Measurements from ENCODE around the gene NXPH4. TPM values are rescaled to one million over a fixed set of nuclear protein-coding genes. Genes with fewer than 3 reads are reported as not detected.

NXPH4 gene
- total RNA-seq (2021), result 20.3 and 20.6 TPM in 2 replicates
- percentile 29 among the genes with signal in this experiment for Bru-seq, nascent RNA
- BruChase-seq, experiment 1, labeled RNA remaining after a 2-hour chase, result percentile 30 among the genes with signal in this experiment
- percentile 49 among the genes with signal in this experiment for BruChase-seq, experiment 2, labeled RNA remaining after a 6-hour chase
- long read RNA-seq, transcript NXPH4-201 (2 exons, 1,804 nt), result major isoform, 11 of 16 reads
- long read RNA-seq, partial matches to known transcripts, result 0 of 16 reads
- long read RNA-seq, other reads (novel, unspliced or antisense), result 5 of 16 reads

DNA sequence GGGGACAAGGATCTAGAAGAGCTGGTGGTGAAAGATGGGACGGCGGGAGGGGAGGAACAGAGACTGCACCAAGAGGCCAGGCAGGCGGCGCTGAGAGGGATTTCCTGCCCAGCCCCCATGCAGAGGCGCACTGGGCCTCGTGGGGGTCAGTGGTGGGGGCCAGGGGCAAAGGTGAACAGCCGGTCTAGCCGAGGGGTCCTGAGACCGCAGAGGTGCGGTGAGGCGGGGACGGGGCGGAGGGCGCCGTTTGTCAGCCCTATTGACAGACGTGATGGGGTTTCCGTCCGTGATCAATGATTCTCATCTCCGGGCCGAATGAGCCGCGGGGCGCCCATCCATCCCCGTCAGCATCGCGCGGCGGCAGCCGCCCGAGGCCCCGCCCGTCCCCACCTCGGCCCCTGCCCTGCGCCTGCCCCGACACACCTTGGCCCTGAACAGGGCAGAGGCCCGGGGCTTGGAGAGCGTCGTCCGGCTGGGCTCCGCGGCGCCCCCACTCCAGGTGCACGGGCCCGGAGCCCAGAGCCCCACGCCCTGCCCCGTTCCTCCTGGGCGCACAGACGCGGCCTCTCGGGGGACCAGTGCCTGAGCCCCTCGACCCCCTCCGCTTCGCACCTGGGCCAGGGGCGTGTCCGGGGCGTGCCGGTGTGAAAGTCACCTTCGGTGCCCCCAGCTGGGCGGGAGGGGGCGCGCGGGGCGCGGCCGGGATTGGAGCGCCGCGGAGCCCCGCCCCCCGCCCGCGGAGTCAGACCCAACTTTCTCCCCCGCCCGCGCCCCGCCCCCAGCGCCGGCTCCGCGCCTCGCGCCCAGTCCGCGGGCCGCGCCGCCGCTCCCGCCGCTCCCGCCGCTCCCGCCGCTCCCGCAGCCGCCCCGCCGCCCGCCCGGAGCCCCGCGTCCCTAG, at the start of gene NXPH4:
Gene NXPH4 (plus strand): TSS at position 781 of the 898 bp plus-strand sequence. CDS start 176 bp downstream, outside the sequence.
- Histone ChIP-seq H2AFZ (peak within 1 kb of the TSS; percentile 77), H3K27ac (no peak within 1 kb of the TSS), H3K27me3 (ENCODE audit: insufficient read depth, low read depth) (no peaks in the 10 kb centered on the region), H3K36me3 (ENCODE audit: low read depth) (no peaks in the 10 kb centered on the region), H3K9me2 (ENCODE audit: insufficient read depth) (no peaks in the 10 kb centered on the region), H3K9me3 (ENCODE audit: insufficient read depth, low read depth) (no peaks in the 10 kb centered on the region), H3K79me2 (ENCODE audit: low read depth) (no peaks in the 10 kb centered on the region), H3F3A (ENCODE audit: insufficient read depth, low read depth) (peaks cover 20% of the 10 kb centered on the region), H3K4me1 (replicated peaks; ENCODE audit: insufficient read depth) (peaks cover 28% of the 10 kb centered on the region), H3K4me2 (peak within 1 kb of the TSS; percentile 98), H3K4me3 (peak within 1 kb of the TSS; percentile 78), H4K20me1 (ENCODE audit: insufficient read depth) (peaks cover 6% of the 10 kb centered on the region; the same call in 1 of the 2 replicates)
- DNase-seq, result peak in 1 of 2 experiments; percentile 55
- TF ChIP-seq CTCF (conservative IDR thresholded peaks at IDR 0.05), result no peak; the same call in 1 of the 2 replicates
- TF ChIP-seq EZH2 (IDR thresholded peaks at IDR 0.05; ENCODE audit: low read depth), result no peak
- ChIA-PET CTCF (interaction anchor here (0.6 kb wide), 1 partner anchor 1028 kb away, joined by 3 read pairs; no protein-coding TSS in a partner anchor), POLR2A (ENCODE audit: unreplicated experiment) (no interaction called here)
- intact Hi-C loops (cut with micrococcal nuclease; ENCODE audit: unreplicated experiment), result no loop called here
- BruUV-seq (replicated peaks), result no TSS peak

DNA sequence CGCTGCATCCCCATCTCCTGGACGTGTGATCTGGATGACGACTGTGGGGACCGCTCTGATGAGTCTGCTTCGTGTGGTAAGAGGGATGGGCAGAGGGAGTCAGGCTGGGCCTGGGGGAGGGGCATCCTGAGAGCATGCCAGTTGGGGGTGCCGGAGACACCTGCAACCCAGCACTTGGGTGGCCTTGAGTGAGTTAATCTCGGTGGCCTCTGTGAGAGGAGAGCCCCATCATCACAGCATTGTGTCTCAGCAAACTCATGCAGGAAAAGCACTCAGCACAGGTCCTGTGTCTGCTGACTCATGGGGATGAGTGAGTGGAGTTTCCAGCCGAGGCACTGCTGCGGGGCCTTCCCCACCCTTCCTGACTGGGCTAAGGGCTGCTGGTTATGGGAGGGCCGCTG, 49.6 kb upstream of the NXPH4 start:
- ChIA-PET POLR2A (ENCODE audit: unreplicated experiment) (no interaction called here), CTCF (no interaction called here)
- Histone ChIP-seq H3F3A (ENCODE audit: insufficient read depth, low read depth) (peaks cover 26% of the 10 kb centered on the region), H3K4me2 (peak overlapping the region; percentile 60), H4K20me1 (ENCODE audit: insufficient read depth) (no peaks in the 10 kb centered on the region), H2AFZ (no peak overlapping the region), H3K36me3 (ENCODE audit: low read depth) (no peaks in the 10 kb centered on the region), H3K27ac (peak overlapping the region; percentile 78), H3K9me2 (ENCODE audit: insufficient read depth) (no peaks in the 10 kb centered on the region), H3K9me3 (ENCODE audit: insufficient read depth, low read depth) (no peaks in the 10 kb centered on the region), H3K4me1 (replicated peaks; ENCODE audit: insufficient read depth) (peaks cover 31% of the 10 kb centered on the region), H3K4me3 (no peak overlapping the region), H3K79me2 (ENCODE audit: low read depth) (no peaks in the 10 kb centered on the region), H3K27me3 (ENCODE audit: insufficient read depth, low read depth) (no peaks in the 10 kb centered on the region)
- TF ChIP-seq CTCF (conservative IDR thresholded peaks at IDR 0.05) (no peak), EZH2 (IDR thresholded peaks at IDR 0.05; ENCODE audit: low read depth) (no peak)
- BruUV-seq (replicated peaks), result no TSS peak
- intact Hi-C loops (cut with micrococcal nuclease; ENCODE audit: unreplicated experiment), result no loop called here
- peak; percentile 73 to 79 for DNase-seq

- intact Hi-C loops (cut with micrococcal nuclease; ENCODE audit: unreplicated experiment), result no loop called here
- Histone ChIP-seq H3K4me3 (no peak overlapping the region), H3K36me3 (ENCODE audit: low read depth) (no peaks in the 10 kb centered on the region), H3K27ac (no peak overlapping the region; the same call in 1 of the 2 replicates), H4K20me1 (ENCODE audit: insufficient read depth) (no peaks in the 10 kb centered on the region), H3K9me3 (ENCODE audit: insufficient read depth, low read depth) (no peaks in the 10 kb centered on the region), H3K27me3 (ENCODE audit: insufficient read depth, low read depth) (no peaks in the 10 kb centered on the region), H3K4me2 (no peak overlapping the region), H3K79me2 (ENCODE audit: low read depth) (no peaks in the 10 kb centered on the region), H3K9me2 (ENCODE audit: insufficient read depth) (no peaks in the 10 kb centered on the region), H2AFZ (no peak overlapping the region), H3K4me1 (replicated peaks; ENCODE audit: insufficient read depth) (peaks cover 31% of the 10 kb centered on the region), H3F3A (ENCODE audit: insufficient read depth, low read depth) (peaks cover 22% of the 10 kb centered on the region)
- DNase-seq, result no peak
- no TSS peak for BruUV-seq (replicated peaks)
- TF ChIP-seq CTCF (conservative IDR thresholded peaks at IDR 0.05) (no peak), EZH2 (IDR thresholded peaks at IDR 0.05; ENCODE audit: low read depth) (no peak)
- POLR2A ChIA-PET (ENCODE audit: unreplicated experiment), result no interaction called here
- CTCF ChIA-PET, result no interaction called here
Observed at GRCh38 chr12:57168058-57168457, 48.5 kb upstream of the NXPH4 start.

Measured in PC-9 (cell line).